GM12878 (cell line): Measurements from ENCODE around the gene OR51B6.

ENCODE experiments used
- EZH2 ChIP-seq: IDR thresholded peaks from 2 replicates; pipeline ENCODE4 v1.6.1; 2012; ENCODE audit warnings: low read depth, mild to moderate bottlenecking, control low read depth, inconsistent platforms, low read length, borderline replicate concordance; ENCODE audit not compliant: control insufficient read depth
- KDM1A ChIP-seq: fragments of 200-600 bp; sonication (generic); IDR thresholded peaks from 2 replicates; pipeline ENCODE4 v1.6.1; 2016; ENCODE audit warnings: borderline replicate concordance
- NR2C2 ChIP-seq: IDR thresholded peaks from 2 replicates; pipeline ENCODE4 v1.6.1; 2011; ENCODE audit warnings: borderline replicate concordance, low read depth; ENCODE audit not compliant: control insufficient read depth, insufficient read length
- POLR2AphosphoS5 ChIP-seq: IDR thresholded peaks from 2 replicates; pipeline ENCODE4 v1.6.1; 2011; ENCODE audit warnings: mild to moderate bottlenecking, low read length, inconsistent platforms
- SP1 ChIP-seq: IDR thresholded peaks from one replicate; pipeline ENCODE4 v1.6.1; 2011; ENCODE audit warnings: low read depth, low read length
- YBX1 ChIP-seq: fragments of 450-650 bp; IDR thresholded peaks from 2 replicates; pipeline ENCODE4 v1.6.1; 2016; ENCODE audit warnings: antibody characterized with exemption
- TF ChIP-seq, protein P1 (sequence below): IDR thresholded peaks from 2 replicates; pipeline ENCODE4 v1.6.1; 2012; ENCODE audit warnings: low read length, inconsistent platforms

DNA sequence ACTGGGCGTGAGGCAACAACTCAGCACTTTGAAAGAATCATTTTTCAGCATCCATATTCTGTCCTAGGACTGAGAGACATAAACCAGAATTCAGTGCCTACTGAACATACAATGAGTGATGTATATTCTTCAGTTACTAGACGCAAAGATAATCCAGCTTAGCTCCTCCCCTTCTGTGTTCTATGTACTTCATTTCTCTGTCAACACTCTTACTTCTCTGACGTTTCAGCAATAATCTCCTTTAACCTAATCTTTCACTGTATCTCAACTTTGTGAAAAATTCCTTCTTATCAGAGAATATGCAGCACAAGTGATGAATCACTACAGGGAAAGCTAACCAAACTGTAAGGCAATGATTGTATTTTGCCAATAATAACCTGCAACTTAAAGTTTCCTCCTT is 5.5 kb upstream of the OR51B6 start:
- no peak for TF ChIP-seq KDM1A
- TF ChIP-seq SP1: no peak
- no peak for TF ChIP-seq EZH2
- no peak for TF ChIP-seq NR2C2
- no peak for TF ChIP-seq YBX1
- TF ChIP-seq, protein P1, sequence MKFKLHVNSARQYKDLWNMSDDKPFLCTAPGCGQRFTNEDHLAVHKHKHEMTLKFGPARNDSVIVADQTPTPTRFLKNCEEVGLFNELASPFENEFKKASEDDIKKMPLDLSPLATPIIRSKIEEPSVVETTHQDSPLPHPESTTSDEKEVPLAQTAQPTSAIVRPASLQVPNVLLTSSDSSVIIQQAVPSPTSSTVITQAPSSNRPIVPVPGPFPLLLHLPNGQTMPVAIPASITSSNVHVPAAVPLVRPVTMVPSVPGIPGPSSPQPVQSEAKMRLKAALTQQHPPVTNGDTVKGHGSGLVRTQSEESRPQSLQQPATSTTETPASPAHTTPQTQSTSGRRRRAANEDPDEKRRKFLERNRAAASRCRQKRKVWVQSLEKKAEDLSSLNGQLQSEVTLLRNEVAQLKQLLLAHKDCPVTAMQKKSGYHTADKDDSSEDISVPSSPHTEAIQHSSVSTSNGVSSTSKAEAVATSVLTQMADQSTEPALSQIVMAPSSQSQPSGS: no peak
- TF ChIP-seq POLR2AphosphoS5: no peak
